CD4-positive, alpha-beta T cell treated with Interferon gamma for 1 hour (primary cell): ENCODE results near the gene INIP.

ENCODE experiments used
- DNase-seq: peaks from one replicate; pipeline ENCODE4 v3.0.0-alpha.2; 2020

INIP gene

GRCh38 chr9:112669326-112669725 is 48.6 kb downstream of the INIP start:
- DNase-seq: no peak

DNA sequence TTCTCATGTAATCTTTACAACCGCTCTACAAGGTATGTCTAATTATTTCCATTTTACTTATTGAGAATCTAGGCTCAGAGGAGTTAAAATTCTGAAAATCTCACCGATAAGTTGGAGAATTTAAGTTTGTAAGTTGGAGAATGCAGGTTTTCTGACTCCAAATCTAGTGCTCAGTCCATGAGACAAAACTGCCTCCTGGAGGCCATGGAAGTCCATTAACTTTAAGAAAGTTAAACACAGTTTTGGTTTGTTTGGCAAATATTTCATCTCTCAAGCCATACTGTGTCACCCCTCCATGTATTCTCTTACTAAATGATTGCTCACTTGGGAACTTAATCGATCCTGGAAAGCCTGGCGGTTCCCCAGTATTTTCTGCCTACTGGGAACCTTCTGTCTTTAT is 52.6 kb downstream of the INIP start:
- no peak for DNase-seq

DNA sequence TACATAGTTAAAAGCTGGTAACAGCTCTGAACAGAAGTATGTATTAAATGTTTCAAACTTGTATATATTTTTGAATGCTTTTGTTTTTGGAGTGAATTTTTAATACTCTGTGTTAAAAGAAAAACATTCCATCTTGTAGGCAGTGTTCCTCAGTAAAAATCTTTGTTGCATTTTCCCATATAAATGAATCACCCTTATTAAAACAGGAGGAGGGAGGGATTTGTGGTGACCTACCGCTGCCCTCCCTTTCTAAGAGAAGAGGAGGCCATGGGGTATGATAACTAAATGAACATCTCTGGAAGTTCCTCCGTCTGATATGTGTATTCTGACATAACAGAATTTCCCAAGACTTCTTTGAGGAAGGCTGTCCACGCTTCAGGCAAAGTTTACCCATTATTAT is 53.4 kb downstream of the INIP start:
- no peak for DNase-seq

GRCh38 chr9:112663681-112664080 is 54.2 kb downstream of the INIP start:
- DNase-seq: no peak

DNA sequence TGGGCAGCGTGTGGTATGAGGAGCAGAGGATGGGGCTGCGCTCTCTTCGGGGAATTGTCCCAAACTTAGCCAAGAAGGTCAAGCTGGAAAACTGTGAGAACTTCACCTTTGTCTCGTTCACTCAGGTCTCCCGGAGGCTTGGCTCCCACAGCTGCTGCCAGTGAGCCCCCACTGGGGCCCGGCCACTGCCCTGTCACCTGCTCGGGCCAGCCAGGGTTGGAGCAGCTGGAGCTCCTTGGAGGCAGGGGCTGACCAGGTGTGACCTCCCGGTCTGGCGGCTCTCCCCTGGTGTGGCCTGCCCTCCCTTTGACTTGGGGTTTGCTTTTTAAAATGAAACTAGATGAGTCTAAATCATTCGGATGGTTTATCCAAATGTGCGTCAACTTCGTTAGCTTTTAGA is 58.0 kb downstream of the INIP start:
- DNase-seq: no peak

DNA sequence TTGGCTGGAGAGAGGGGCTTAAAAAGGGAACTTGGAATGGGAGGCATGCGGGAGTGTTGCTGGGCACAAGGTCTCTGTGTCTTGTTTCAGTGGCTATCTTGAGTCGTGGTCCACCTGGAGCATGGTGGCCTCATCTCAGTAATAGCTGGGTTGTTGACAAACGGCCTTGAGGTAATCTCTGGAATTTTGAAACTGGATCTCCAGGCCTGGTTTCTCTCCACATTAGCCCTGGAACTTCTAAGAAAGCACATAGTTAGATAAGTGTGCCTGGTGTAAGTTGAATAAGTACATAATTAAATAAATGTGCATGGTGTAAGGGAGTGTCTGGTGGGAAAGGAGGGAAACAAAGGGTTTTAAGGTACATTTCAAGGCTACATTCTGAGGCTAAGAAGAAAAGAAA is 62.2 kb downstream of the INIP start:
- no peak for DNase-seq

DNA sequence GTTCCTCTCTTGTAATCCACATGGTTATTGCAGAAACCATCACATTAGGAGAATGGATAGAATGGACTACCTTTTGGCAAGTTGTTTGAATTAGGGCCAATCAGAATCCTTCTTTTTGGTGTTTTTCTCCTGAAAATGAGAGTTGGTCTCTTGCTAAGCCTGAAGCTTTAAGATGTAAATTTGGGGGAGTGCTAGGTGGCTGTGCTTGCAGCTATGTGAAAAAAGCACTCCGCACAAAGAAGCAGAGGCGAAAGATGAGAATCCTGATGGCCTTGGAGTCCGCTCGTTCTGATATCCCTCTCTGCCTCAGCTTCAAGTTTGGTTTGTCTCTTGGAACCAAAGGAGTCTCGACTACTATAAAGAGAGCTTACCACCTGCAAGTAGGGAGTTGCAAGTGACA is 63.6 kb downstream of the INIP start:
- DNase-seq: no peak

DNA sequence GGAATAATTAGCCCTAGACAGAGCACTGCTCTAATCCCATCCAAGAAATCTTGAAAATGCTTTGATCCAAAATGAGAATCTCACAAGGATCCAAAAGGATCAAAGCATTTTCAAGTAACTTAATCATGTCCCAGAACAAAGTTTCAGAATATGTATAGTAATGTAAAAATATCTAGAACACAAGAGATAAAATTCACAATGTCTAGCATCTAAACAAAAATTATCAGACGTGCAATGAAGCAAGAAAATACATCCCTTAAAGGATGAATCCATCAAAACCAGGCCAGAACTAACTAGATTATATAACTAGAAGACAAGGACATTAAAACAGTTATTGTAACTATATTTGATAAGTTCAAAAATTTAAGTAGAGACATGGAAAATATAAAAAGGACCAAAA is 69.3 kb downstream of the INIP start:
- no peak for DNase-seq

DNA sequence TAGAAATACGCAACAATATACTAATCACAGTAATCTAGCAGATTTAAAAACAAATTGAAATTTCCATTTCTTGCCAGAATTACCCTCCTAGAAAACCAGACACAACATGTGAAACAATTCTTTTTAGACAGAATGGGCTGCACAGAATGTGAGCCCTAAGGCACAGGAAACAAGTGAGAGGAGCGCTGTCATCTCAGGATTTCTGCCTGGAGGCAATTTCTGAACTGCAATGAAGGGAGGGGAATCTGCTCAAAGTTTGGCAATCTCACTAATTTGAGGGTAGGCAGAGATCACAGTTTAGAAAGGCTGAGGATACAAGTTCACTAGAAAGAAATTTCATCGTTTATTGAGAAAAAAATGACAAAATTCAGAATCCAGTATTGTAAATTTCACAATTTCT is 70.3 kb downstream of the INIP start:
- DNase-seq: no peak

DNA sequence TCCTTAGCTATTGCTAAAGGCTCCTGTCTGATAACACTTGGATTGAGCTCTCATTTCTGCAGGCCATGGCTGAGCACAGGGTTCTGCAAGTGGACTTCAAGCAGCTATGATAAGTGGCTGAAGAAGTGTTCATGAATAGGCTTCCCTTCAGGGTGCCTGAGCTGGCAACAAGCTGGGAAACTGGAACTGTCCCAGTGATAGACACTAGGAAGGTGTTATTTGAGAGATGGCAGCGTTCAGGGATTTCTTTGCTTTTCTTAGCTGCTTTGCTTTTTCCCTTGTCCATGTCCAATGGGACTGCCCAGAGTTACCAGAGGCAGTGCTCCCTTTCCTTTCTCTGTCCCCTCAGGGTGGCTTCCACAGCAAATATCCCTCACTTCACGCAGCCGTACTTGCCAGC is 75.8 kb downstream of the INIP start:
- no peak for DNase-seq

GRCh38 chr9:112640311-112640710 is 77.6 kb downstream of the INIP start:
- DNase-seq: no peak
